Fibroblast of the conjunctiva (primary cell): ENCODE data around the gene XPNPEP3.

Experiments used
- DNase-seq: peaks from one replicate; pipeline ENCODE4 v3.0.0-alpha.2; 2010; ENCODE audit warnings: low read depth

Gene XPNPEP3

DNA sequence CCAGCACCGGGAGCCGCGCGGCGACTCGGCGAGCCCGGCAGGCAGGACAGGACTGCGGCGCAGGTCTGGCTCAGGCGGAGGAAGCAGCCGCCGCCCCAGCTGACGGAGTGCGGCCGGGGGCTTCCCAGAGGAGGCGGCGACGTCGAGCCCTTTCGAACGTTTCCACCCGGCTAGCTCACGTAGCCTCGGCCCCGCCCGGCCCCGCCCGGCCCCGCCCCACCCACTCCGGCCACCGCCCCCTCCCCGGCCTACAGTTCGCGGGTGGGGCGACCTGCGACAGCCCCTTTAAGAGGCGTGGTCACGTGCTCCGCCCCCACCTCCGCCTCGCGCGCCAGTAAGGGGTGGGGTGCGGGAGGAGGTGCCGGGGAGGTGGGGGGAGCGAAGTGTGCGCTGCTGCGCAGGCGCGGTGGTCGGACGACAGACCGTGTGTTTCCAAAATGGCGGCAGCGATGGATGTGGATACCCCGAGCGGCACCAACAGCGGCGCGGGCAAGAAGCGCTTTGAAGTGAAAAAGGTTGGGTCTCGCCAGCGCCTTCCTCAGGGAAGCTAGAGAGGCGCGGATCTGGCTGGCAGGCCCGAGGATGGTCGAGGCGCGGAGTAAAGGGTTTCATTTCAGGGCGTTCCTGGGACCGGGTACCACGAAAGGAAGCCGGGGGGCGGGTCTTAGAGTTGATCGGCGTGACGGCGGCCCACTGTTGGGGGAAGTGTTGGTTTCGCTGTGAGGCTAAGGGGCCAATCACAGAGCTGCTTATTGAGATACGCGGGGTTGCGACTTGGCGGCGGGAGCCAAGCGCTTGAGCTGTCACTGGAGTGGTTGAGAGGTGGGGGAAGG is 94.2 kb downstream of the XPNPEP3 start, which contains the start of gene RBX1:
Gene RBX1 (plus strand): TSS at position 417 of the 833 bp plus-strand sequence. CDS start 21 bp downstream, at position 438.
- DNase-seq, result peak; percentile 97

DNA sequence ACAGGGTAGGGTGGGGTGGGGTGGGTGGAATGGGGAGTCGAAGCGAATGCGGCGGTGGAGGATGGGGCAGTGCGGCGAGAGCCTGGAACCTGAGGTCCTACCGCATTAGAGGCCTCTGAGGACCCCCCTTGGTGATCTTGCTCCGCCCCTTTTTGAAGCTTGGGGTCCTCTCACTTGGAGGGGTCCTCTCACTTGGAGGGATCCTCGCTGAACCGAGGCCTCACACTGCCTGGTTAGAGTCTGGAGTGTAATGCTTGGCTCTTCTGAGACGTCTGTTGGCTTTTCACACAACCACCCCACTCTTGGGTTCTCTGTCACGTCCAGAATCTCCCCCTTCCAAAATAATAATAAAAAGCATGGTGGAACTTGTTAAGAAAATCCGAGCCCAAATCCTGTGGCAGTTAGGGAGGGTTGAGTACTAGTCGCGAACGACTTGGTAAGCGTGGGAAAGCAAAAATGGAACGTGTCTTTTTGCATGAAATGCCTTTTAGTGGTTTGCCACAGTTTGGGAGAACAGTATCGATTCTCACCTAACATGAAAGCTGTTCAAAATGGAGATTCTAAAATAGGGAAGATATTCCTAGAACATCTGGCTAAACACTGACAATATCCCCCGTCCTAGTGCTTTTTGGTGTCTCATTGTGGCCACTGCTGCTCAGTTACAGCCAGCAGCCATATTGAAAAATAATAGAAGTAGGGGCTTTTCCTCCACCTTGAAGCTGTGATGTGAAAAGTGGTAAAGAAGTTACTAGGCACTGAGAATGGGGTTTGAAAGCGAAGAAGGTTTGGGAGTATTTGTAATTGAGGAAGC is 95.1 kb downstream of the XPNPEP3 start:
- no peak for DNase-seq

DNA sequence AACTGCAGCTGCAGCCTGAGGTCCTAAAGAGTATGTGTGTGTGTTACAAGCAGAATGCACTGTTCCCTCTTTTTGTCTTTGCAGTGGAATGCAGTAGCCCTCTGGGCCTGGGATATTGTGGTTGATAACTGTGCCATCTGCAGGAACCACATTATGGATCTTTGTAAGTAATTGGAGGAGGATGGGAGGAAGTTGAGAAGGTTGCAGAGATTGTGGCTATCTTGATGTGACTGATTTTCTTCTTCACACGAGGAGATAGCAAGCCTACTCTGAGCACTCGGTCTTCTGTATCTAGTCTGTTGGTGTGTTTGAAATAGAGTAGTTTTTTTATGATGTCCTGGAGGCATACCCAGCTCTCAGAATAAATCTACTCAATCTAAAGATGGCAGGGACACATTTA is 96.5 kb downstream of the XPNPEP3 start:
- no peak for DNase-seq

DNA sequence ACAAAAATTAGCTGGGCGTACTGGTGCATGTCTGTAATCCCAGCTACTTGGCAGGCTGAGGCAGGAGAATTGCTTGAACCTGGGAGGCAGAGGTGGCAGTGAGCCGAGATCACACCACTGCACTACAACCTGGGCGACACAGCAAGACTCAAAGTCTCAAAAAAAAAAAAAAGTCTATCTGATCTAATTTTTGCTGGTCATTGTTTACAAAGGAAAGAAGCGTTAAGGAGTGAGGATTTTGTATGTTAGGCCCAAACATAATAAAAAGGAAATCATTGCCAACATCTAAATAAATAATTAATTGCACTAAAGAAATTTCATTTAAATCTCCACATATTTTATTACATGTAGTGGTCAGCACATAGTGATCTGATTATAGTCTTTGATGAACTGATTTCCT is 97.2 kb downstream of the XPNPEP3 start:
- no peak for DNase-seq

DNA sequence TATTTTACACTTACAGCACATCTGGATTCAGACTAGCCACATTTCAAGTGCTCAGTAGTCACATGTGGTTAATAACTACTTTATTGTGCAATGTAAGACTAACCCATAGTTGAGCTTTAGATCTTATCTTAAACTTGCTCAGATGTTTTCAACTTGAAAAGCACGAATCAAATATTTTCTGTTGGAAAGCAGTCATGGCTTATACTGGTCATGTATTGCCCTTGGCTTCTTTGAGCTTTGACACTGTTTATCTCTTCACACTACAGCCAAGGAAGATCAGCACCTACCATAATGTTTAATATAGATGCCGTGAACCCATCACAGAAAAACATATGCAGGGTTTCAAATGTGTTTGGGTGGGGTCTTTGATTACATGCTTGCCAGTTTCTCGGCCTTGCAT is 98.6 kb downstream of the XPNPEP3 start:
- peak; percentile 57 for DNase-seq

DNA sequence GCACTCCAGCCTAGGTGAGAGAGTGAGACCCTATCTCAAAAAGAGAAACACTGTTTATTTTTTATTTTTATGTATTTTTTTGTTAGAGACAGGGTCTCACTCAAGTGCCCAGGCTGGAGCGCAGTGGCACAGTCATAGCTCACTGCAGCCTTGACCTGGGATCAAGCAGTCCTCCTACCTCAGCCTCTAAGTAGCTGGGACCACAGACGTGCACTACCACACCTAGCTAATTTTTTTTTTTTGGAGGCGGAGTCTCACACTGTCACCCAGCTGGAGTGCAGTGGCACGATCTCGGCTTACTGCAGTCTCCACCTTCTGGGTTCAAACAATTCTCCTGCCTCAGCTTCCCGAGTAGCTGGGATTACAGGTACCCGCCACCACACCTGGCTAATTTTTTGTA is 100.7 kb downstream of the XPNPEP3 start:
- DNase-seq, result no peak

DNA sequence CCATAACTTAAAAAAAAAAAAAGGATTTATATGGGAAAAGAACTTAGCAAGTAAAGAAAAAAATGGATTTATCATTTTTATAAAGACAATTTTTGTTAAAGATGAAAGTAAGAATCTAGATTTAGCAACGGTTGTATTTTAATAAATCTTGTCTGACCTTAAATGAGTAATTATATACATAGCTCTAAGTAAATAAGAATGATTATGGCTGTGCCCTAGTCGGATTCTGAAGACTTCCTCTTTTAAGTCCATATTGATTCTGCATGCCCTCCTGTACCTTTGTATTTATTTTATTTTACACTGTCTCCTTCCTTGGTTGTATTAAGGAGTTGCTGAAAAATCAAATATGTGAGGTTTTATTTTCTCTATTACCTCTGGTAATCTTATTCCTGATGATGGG is 101.4 kb downstream of the XPNPEP3 start:
- DNase-seq, result no peak

DNA sequence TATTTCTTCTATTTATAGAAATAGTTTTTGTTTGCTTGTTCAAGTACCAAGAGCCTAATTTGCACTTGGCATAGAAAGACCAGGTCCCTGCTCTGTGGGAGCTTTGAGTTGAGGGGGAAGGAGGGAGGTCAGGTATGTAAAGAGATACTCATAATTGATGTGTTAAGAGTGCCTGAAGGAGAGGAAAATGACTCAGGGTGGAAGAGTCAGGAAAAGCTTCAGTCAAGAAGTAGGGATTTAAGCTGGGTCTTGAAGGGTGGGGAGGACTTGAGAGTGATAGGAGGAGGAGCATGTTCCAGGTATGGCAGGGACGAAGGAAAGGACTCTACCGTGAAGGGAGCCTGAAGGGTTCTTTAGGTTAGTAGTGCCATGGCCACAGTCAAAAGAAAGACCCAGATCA is 103.2 kb downstream of the XPNPEP3 start:
- no peak for DNase-seq

DNA sequence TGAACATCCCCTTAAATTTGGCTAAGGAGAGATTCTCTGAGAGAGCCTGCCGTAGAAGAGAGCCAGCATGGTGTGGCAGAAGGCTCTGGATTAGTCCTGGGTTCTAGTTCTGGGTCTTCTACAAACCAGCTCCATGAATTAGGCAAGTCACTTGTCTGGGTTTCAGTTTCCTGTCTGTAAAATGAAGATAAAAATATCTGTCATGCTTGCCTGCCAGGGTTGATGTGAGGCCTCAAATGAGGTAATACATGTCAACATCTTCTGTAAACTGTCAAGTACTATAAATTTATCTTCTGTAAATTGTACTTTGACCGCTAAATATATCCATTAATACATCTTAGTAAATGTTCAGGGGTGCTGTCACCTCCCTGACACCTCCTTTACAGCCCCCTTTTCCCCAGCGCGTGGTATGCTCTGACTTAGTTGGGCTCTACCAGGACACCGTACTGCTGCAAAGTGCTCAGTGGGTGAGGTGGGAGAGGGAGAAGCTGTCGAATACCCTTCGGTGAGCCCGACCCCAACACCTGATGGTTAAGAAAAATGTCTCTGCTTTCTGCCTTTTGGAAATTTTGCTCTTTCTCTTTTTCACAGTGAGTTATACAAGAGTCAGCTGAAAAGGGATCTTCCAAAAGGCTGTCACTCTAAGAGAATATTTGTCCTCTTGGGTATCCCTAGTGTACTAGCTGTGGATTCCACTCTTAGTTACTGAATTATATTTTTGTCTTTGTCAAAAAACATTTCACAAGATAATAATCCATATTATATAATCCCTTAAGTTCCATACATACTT is 109.2 kb downstream of the XPNPEP3 start:
- DNase-seq, result no peak

DNA sequence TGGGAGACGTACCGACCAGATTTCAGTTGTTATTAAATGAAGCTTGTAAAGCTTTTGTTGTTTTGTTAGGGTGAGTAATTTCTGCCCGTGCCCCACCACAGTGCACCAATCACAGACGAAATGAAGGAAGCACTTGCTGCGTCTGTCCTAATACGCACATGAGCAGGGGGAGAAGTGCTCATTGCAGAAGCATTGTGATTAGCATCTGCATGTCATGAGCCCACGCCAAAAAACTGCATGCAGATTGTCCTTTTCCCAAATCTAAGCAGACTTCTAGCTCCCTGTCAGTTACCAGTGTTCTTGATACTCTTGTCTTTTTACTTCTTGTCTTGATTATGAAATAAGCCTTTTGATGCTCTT is 109.8 kb downstream of the XPNPEP3 start:
- no peak for DNase-seq

DNA sequence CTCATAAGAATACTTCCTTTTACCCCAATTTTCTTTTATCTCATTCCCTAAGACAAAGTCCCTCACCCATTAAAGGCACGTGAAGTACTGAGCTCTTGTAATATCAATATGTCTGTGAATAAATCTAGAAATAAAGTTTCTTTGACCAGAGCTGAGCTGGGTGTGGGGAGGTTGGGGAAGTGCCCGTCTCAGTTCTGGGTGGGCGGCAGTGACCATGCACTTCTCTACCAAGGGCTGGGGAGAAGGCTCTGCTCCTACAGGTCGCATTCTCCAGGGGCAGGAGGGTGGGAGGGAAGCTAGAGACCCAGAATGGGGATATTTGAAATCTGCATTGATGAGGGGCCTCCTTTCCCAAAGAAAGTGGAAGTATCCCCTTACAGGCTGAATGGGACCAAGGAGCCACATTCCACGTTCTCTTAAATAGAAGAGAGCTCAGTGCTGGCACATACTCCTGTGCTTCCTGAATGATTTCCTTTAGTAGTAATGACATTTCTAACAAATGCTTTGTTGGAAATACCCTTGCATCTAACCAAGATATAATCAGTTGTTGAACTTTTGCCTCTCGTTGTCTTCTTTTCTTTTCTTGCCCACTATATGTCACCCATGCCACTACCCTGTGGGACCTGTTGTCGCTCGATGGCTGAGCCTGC is 110.3 kb downstream of the XPNPEP3 start:
- no peak for DNase-seq

DNA sequence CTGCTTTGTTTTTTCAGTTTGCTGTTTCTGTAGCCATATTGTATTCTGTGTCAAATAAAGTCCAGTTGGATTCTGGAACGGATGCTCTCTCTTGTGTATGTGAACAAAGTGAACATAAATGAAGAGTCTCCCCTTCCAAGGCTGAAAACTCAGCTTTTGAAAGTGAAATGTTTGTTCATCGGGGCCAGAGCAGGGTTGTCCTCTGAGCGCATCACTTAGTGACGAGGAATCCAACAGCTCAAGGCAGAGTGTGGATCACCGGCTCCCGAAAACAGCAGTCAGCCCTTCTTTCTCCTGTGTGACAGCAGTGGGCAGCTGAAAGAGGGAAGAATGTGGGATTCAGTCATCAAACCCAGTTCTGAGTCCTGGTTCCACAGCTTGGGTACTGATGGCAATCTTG is 115.6 kb downstream of the XPNPEP3 start:
- DNase-seq, result no peak

DNA sequence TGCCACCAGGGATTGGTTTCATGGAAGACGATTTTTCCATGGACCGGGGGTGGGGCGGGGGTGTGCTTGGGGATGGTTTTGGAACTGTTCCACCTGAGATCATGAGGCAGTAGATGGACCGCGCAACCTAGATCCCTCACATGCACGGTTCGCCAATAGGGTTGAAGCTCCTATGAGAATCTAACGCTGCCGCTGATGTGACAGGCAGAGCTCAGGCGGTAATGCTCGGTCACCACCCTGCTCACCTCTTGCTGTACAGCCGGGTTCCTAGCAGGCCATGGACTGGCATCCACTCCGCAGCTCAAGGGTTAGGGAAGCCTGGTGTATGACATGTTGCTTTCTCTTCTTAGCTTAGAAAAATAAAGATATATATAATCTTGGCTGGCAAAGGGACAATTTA is 116.2 kb downstream of the XPNPEP3 start:
- DNase-seq, result no peak

DNA sequence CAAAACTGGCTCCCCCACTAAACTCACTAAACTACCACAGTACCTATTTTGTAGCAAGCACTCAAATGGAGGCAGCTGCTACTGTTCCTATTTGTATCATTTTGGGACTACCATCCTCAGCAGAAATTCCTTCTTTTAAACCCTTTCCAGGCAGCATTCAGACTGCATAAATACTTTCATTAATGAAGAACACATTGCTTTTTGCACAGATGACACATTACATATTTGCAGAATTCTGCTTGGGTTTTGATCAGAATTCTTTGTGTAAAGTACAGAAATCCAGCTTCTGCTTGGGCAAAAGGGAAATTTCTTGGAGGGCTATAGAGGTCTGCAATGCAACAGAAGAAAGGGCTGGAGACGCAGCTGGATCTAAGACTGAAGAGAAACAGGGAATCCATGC is 118.4 kb downstream of the XPNPEP3 start:
- DNase-seq, result peak; percentile 26

DNA sequence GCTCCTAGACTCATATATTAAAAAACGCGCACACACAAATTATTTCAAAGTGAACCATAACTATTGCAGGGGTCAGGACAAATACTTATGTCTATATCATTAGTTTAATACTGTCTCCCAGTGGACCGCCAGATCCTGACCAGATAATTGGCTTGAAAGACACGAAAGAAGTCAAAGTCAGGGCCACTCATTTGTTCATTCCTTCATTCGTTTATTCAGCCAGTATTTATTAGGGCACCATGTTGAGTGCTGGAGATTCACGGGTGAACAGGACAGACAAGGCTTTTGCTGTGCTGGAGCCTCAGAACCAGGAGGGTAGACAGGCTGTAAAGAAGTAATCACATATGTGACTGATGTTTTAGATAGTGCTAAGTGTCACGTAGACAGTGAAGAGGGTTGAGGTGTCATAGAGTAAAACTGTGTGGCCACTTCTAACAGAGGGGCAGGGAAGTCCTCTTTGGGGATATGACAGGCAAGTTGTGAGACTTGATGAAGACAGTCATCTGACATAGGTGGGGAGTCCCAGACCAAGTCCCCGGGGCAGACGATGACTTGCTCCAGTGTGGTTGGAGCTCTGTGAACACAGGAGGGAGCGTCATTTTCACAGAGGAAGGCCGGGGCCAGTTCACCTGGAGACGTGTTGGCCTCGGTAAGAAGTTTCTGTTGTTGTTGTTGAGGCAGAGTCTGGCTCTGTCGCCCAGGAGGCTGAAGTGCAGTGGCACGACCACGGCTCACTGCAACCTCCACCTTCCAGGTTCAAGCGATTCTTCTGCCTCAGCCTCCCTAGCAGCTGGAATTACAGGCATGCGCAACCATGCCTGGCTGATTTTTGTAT is 120.1 kb downstream of the XPNPEP3 start:
- no peak for DNase-seq

DNA sequence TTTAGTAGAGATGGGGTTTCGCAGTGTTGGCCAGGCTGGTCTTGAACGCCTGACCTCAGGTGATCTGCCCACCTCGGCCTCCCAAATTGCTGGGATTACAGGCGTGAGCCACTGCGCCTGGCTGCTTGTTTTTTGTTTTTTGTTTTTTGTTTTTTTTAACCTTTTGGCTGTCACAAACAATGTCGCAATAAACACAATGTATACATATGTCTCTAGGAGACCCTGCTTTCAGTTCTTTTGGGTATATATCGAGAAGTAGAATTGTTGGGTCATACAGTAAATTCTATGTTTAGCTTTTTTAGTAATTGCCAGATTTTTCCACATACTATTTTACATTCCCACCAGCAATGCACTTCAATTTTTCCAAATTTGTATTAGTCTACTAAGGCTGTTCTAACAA is 122.2 kb downstream of the XPNPEP3 start:
- no peak for DNase-seq

DNA sequence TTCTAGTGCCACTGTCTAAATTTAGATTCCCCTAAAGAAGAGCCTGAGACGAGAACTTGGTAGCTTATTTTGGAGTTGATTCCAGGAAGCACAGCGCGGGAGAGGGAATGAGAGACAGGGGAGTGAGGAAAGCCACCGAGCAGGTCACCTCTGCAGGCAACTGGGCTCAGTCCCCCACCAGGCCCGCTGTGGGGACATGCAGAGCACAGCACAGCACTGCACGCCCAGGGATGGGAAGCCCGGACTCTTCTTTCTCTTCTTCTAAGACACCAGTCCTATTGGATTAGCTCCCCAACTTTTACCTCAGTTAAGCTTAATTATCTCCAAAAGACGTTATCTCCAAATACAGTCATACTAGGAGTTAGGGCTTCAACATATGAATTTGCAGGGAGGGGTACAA is 122.9 kb downstream of the XPNPEP3 start:
- DNase-seq, result no peak
